GM18907 (cell line): ENCODE measurements around the gene FARSA.
"Not testable (repeated sequence)": the region's sequence is repeated elsewhere in the genome, so short reads cannot be mapped to it uniquely, and the experiment has no call there.

ENCODE experiments used
- ATAC-seq: cut with Tn5 transposase; IDR thresholded peaks from one replicate; pipeline ENCODE4 v1.9.1; 2021; ENCODE audit warnings: mild to moderate bottlenecking, moderate library complexity; ENCODE audit not compliant: unreplicated experiment

FARSA gene

DNA sequence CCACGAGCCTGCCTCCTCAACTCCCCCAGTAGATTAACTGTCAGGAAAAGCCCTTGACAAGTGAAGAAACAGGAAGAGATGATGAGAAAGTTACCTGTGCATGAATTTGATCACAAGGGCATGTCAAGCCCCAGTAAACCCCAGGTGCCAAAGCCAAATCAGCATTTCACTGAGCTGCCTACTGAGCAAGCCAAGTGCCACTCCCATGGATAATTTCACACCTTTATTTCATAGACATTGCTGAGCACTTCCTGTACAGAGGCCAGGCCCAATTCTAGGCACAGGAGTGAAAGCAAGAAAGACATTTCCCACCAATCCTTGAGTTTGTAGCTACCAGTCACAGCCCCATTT is 21.1 kb upstream of the FARSA start:
- no peak for ATAC-seq

DNA sequence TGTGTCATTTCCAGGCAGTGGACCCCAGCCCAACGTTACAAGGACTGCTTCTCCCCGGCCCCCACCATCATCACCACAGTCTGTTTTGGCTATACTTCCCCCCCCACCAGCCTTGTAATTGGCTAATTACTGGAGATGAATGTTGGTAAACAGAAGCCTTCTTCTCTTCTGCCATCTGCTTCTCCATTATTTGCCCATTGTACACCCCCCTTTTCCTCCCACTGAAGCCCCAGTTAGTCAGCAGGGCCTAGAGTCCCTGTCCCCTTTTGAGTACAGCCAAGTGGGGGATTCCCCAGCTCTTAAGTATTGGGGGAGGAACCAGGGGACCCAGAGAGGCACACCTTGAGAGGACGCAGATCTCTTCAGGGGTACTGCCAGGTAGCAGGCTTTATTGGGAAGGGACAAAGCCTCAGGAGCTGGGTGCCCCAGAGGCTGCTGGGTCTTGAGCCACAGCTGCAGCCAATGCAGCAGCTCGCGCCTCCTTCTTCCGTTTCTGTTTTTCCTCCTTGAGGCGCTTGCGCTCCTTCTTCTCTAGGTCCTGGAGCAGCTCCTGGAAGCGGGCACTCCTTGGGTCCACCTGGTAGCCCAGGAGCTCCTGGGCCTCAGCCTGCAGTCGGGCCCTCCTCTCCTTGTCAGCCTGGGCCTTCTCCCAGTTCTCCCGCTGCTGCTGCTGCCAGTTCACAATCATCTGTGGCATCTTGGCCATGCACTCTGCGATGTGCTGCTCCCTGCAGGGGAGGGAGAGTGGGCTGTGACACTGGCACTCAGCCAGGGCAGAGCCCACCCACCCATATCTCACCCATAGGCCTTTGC is 20.5 kb upstream of the FARSA start:
- no peak for ATAC-seq

DNA sequence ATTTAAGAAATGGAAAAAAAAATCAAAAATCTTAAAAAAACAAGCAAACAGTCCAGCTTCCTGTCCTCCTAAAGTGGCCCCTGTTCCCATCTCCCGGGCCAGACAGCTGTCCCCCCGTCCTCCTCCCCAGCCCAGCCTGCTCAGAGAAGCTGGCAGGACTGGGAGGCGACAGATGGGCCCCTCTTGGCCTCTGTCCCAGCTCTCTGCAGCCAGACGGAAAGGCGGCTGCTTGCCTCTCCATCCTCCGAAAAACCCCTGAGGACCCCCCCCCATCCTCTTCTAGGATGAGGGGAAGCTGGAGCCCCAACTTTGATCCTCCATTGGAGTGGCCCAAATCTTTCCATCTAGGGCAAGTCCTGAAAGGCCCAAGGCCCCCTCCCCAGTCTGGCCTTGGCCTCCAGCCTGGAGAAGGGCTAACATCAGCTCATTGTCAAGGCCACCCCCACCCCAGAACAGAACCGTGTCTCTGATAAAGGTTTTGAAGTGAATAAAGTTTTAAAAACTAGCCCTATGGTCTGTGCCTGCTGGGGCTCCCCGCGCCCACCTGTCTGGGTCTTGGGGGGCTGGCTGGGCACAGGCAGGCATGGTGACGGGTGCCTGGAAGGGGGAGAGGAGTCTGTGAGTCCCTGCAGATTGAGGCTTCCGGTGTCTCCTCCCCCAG is 19.8 kb upstream of the FARSA start:
- ATAC-seq: no peak

DNA sequence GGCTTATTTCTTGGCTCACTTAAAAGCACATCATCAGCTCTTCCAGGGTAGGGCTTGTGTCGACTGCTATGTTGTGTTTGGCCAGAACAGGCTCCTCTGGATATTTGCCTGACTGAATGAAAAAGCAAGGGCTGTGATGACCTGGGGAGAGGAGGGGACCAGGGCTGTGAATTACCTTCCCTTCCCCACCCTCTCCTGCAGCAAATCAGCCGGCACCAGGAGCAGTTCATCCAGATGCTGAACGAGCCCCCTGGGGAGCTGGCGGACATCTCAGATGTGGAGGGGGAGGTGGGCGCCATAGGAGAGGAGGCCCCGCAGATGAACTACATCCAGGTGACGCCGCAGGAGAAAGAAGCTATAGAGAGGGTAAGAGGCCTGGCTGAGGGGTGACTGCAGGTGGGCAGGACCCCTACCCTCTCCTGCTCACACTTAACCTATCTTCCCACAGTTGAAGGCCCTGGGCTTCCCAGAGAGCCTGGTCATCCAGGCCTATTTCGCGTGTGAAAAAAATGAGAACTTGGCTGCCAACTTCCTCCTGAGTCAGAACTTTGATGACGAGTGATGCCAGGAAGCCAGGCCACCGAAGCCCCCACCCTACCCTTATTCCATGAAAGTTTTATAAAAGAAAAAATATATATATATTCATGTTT is 19.1 kb upstream of the FARSA start:
- no peak for ATAC-seq

DNA sequence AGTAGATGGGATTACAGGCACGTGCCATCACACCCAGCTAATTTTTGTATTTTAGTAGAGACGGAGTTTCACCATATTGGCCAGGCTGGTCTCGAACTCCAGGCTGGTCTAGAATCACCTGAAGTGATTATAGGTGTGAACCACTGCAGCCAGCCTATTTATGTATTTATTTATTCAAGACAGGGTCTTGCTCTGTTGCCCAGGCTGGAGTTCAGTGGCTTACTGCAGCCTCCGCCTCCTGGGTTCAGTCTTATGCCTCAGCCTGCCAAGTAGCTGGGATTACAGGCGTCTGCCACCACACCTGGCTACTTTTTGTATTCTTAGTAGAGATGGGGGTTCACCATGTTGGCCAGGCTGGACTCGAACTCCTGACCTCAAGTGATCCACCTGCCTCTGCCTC is 18.5 kb upstream of the FARSA start:
- not testable (repeated sequence) for ATAC-seq

DNA sequence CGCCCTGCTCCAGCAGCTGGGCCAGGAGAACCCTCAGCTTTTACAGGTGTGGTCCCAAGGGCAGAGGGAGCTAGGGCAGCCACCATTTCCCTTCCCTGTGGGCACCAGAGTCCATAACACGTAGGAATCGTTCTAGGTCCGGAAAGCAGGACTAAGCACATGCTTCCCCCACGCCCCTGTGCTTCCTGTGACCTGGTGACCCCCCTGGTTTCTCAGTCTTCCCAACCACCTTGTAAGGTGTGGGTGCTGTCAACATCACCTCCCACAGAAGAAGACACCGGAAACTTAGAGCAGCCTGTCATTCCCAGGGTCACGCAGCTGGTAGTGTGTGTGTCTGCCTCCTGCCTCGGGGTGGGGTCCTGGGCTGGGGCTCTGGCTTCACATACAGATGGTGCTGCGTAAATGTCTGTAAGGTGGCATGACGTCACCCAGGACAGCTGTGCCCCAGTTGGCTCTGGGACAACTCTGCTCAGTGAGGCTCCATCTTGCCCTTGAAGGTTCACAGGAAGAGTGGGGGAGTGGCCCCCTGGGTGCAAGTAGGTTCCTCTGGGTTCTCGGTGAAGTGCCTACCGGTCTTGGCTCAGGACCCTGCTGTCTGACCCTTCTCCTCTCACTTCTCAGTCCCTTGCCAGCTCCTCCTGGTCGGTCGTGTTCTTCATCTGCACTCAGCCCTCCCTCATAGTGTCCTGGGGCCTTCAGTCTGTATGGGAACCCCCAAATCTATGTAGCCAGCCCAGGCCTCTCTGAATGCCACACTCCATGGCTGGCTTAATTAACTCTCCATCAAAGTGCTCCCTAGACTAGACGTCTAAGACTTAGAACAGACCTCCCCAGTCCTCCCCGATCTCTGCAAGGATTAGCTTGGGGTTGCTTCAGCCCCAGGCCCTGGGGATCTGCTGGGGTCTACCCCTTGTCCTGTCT is 16.1 kb upstream of the FARSA start:
- ATAC-seq: no peak

DNA sequence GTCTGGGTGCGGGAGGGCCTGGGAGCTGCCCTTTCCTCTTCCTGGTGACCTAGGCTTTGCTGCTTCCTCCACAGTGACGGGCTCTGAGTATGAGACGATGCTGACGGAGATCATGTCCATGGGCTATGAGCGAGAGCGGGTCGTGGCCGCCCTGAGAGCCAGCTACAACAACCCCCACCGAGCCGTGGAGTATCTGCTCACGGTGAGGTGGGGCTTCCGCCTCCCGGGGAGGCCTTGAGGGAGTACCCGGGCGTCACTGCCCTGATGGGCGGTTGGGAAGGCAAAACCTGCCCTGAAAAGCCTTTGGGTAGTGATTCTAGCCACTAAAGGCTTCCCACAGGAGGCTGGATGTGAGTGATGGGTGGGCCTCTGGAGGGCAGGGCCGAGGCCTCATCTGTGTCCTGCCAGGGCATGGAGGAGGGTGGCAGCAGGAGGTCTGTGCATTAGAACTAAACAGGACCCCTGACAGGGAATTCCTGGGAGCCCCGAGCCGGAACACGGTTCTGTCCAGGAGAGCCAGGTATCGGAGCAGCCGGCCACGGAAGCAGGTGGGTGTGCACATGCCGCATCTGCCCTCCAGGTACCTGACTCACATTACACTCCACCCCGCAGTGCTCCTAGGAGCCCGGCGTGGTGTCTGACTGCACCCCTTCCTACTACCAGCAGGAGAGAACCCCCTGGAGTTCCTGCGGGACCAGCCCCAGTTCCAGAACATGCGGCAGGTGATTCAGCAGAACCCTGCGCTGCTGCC is 15.3 kb upstream of the FARSA start:
- no peak for ATAC-seq

DNA sequence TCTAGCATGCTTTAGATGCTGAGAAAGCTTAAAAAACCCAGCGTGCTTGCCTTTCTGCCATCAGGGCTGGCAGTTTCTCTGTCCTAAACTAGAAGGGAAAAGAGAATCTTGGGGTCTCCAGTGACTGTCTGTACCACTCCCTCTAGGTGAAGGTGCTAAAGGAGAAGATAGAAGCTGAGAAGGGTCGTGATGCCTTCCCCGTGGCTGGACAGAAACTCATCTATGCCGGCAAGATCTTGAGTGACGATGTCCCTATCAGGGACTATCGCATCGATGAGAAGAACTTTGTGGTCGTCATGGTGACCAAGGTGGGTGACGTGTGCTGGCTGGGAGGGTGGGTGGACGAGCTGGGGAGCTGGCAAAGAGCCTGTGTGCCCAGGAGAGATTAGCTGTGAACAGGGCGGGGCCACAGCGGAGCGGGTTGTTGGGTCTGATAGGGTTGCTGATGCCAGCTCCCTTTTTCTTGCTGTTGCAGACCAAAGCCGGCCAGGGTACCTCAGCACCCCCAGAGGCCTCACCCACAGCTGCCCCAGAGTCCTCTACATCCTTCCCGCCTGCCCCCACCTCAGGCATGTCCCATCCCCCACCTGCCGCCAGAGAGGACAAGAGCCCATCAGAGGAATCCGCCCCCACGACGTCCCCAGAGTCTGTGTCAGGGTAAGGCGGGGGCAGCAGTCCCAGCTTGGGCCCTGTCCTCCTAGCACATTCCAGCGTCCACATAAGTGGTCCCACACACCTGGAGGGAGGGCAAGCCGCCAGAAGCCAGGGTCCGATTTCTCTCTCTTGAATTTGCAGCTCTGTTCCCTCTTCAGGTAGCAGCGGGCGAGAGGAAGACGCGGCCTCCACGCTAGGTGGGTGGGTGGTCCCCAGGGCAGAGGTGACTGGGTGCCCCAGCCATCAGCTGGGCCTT is 14.4 kb upstream of the FARSA start:
- ATAC-seq: no peak

DNA sequence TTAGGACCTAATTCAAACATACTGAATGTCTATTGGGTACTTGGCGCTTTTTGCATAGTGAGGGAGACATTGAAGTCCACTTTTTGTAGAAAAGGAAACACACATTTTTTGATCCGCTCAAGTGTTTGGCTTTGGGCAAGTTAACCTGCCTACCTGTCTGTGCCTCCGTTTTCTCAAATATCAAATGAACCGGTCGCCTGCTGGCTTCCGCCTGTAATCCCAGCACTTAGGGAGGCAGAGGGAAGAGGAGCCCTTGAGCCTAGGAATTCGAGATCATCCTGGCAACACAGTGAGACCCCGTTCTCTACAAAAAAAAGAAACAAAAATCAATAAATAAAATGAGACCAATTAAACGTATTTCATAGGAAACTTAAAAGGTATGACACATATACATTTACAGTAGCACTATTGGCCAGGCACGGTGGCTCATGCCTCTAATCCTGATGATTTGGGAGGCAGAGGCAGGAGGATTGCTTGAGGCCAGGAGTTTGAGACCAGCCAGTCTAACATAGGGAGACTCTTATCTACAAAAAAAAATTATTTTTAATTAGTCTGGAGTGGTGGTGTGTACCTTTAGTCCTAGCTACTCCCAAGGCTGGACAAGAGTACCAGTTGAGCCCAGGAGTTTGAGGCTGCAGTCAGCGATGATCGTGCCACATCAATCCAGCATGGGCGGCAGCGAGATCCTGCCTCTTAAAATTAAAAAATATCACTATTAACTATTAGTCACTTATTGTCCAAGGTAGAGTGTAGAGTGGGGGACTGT is 13.4 kb upstream of the FARSA start:
- ATAC-seq: no peak

DNA sequence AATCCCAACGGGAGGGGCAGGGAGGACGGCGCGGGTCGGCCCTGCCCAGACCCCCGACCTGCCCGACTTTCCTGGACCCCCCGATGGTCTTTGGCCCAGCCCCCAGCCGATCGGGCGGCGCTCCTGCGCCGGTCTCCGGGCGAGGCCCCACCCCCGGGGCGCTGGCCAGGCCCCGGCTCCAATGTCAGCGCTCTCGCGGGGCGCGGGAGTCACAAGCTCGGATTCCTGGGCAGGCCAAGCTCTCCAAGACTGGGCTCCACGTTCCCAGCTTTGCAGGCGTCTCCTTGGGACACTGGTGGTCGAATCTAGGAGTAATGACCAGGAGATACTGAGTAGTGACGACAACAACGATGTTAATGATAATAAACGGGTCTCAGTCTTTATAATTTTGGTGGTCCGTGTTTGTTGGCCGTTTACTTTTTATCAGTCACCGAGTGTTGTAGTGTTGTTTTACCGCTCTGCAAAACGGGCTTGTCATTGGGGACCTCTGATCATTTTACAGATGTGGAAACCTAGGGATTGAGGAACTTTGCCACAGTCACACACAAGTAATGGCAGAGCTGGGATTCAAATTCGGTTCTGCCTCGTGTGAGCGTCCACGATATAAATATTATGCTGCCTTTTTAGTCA is 12.7 kb upstream of the FARSA start:
- peak; percentile 29 for ATAC-seq

DNA sequence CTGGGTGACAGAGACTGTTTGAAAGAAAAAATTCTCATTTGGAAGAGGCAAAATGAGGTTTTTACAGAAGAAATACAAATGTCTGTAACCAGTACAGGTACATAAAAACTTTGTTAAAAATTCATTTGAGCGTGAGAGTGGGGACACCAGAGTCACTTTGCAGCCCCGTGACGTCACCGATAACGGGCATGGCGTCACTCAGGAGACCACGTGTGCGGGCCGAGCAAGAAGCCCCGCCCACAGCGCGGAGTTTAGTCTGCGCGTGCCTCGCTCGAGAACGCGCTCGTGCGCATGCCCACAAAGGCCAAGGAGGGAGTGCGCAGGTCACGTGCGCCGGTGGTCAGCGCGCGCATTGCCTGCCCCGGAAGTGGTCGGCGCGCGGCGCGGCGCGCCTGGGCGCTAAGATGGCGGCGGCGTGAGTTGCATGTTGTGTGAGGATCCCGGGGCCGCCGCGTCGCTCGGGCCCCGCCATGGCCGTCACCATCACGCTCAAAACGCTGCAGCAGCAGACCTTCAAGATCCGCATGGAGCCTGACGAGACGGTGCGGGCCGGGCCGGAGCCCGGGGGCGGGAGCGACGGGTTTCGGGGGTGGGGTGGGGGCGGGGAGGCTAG is 12.1 kb upstream of the FARSA start, which contains the start of gene RAD23A:
Gene RAD23A, plus strand, starts transcription at position 384 of the 613 bp plus-strand sequence. Its CDS starts 87 bp downstream, at position 471.
- peak; percentile 74 for ATAC-seq

DNA sequence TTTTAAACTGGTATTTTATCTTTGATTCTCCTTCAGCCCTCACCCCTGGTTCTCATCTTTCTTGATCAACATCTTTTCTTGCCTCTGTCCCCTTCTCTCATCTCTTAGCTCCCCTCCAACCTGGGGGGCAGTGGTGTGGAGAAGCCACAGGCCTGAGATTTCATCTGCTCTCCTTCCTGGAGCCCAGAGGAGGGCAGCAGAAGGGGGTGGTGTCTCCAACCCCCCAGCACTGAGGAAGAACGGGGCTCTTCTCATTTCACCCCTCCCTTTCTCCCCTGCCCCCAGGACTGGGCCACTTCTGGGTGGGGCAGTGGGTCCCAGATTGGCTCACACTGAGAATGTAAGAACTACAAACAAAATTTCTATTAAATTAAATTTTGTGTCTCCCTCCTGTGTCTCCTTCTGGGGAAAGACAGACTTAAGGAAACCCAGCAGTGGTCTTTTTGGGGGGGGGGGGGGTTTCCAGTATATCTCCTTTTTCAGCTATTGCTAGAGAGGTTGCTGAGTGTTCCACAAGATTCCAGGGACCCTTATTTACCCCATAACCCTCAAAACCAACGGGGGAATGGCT is 10.7 kb upstream of the FARSA start:
- no peak for ATAC-seq

DNA sequence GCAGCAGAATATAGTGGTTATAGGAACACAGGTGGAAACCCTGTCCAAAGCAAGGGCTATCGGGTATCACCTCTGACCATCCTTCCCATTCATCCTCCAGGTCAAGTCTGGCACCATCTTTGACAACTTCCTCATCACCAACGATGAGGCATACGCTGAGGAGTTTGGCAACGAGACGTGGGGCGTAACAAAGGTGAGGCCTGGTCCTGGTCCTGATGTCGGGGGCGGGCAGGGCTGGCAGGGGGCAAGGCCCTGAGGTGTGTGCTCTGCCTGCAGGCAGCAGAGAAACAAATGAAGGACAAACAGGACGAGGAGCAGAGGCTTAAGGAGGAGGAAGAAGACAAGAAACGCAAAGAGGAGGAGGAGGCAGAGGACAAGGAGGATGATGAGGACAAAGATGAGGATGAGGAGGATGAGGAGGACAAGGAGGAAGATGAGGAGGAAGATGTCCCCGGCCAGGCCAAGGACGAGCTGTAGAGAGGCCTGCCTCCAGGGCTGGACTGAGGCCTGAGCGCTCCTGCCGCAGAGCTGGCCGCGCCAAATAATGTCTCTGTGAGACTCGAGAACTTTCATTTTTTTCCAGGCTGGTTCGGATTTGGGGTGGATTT is 10.0 kb upstream of the FARSA start:
- ATAC-seq: no peak

DNA sequence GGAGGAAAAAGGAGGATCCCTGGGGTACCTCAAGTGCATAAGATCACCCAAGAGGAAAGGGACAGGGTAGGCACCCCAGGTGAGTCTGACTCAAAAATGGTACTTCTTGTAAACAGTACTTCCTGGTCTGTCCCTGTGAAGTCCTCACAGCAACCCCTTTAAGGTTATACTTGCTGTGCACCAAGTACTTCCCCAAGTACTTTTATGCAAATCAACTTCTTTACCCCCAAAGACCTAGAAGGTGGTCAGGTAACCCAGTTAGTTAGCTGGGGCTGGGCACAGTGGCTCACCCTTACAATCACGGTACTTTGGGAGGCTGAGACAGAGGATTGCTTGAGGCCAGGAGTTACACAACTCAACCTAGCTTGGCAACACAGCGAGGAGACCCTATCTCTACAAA is 7.4 kb upstream of the FARSA start:
- ATAC-seq: no peak

DNA sequence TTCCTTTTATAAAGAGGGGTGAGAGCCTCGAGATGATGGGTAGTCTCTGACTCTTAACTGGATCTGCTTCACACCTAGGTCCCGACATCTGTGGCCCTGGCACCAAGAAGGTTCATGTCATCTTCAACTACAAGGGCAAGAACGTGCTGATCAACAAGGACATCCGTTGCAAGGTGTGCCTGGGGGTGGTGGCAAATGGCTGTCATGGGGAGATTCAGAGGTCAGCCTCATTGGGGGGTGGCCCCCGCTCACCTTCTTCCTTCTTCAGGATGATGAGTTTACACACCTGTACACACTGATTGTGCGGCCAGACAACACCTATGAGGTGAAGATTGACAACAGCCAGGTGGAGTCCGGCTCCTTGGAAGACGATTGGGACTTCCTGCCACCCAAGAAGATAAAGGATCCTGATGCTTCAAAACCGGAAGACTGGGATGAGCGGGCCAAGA is 6.5 kb upstream of the FARSA start:
- ATAC-seq: no peak

DNA sequence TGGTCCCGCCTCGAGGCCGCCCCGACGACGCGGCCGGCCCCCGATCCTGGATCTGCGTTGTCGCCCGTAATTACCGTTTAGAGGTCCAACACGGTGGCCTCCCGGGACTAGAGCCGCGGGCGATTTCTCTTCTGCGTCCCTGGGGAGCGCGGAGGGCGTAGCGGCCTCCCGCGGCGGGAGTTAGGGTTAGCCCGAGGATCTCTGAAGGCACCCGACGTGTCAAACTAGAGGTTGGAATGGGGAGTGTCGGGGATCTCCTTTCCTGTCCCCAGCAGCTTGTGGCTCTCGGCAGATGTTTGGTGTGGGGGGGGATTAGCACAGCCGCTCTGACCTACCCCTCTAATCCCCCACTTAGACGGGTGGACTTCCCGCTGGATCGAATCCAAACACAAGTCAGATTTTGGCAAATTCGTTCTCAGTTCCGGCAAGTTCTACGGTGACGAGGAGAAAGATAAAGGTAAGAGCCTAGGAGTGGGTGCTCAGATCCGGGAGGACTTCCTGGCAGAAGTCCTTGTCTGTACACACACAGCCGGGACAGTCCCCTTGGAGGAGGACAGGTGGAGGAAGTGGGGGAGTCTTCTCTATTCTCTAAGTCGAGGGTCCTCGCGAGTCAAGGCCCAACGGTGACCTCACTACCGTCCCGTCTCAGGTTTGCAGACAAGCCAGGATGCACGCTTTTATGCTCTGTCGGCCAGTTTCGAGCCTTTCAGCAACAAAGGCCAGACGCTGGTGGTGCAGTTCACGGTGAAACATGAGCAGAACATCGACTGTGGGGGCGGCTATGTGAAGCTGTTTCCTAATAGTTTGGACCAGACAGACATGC is 5.5 kb upstream of the FARSA start:
- ATAC-seq: peak; percentile 6
